CD4-positive, alpha-beta T cell treated with Interleukin-4 for 4 hours (primary cell): ENCODE measurements around the gene COL28A1.
"Not testable (repeated sequence)": the region's sequence is repeated elsewhere in the genome, so short reads cannot be mapped to it uniquely, and the experiment has no call there.

Experiments
- DNase-seq: peaks from one replicate; pipeline ENCODE4 v3.0.0-alpha.2; 2020

The COL28A1 gene

GRCh38 chr7:7535691-7536090 is at the start of gene COL28A1:
TSS of gene COL28A1 (minus strand) at chr7:7535873. CDS start at chr7:7532875, 2,998 bp downstream.
- DNase-seq, result no peak

- no peak for DNase-seq
Measured at GRCh38 chr7:7584653-7585052, 49.0 kb upstream of the COL28A1 start.

GRCh38 chr7:7583731-7584130 is 48.1 kb upstream of the COL28A1 start:
- DNase-seq, result no peak

GRCh38 chr7:7582596-7582995 is 46.9 kb upstream of the COL28A1 start:
- no peak for DNase-seq

- DNase-seq, result no peak
Measured at GRCh38 chr7:7581531-7582179, 46.0 kb upstream of the COL28A1 start.

- DNase-seq, result no peak
Measured at GRCh38 chr7:7579638-7580037, 44.0 kb upstream of the COL28A1 start.

GRCh38 chr7:7577888-7578287 is 42.2 kb upstream of the COL28A1 start:
- DNase-seq, result no peak

- no peak for DNase-seq
Measured at GRCh38 chr7:7576344-7576743, 40.7 kb upstream of the COL28A1 start.

GRCh38 chr7:7573701-7574100 is 38.0 kb upstream of the COL28A1 start:
- DNase-seq, result no peak

GRCh38 chr7:7570584-7570983 is 34.9 kb upstream of the COL28A1 start:
- DNase-seq, result no peak

- DNase-seq, result no peak
Measured at GRCh38 chr7:7569615-7570014, 33.9 kb upstream of the COL28A1 start.

GRCh38 chr7:7569081-7569527 is 33.4 kb upstream of the COL28A1 start:
- peak; percentile 48 for DNase-seq

- DNase-seq, result no peak
Measured at GRCh38 chr7:7568553-7568952, 32.9 kb upstream of the COL28A1 start.

GRCh38 chr7:7567898-7568531 is 32.3 kb upstream of the COL28A1 start:
- DNase-seq, result no peak

- peak; percentile 77 for DNase-seq
Measured at GRCh38 chr7:7566651-7567611, 31.3 kb upstream of the COL28A1 start, which contains the start of gene MIOS. TSS of gene MIOS (plus strand) at chr7:7566884. CDS start at chr7:7572476, 5,592 bp downstream.

GRCh38 chr7:7565746-7566650 is 30.3 kb upstream of the COL28A1 start:
- no peak for DNase-seq

- no peak for DNase-seq
Measured at GRCh38 chr7:7565018-7565680, 29.5 kb upstream of the COL28A1 start.

GRCh38 chr7:7564323-7564780 is 28.7 kb upstream of the COL28A1 start:
- no peak for DNase-seq

GRCh38 chr7:7563813-7564212 is 28.1 kb upstream of the COL28A1 start:
- DNase-seq, result no peak

GRCh38 chr7:7563269-7563668 is 27.6 kb upstream of the COL28A1 start:
- DNase-seq, result no peak

GRCh38 chr7:7562736-7563135 is 27.1 kb upstream of the COL28A1 start:
- no peak for DNase-seq

GRCh38 chr7:7561591-7561990 is 25.9 kb upstream of the COL28A1 start:
- not testable (repeated sequence) for DNase-seq
